ES-I3 (cell line): ENCODE measurements around the gene NR1I2.

ENCODE experiments used
- H3K36me3 ChIP-seq: 2 replicates; pipeline ENCODE4 v1.6.1; 2013; ENCODE audit warnings: mild to moderate bottlenecking, low read length, control low read depth, moderate library complexity; ENCODE audit not compliant: insufficient read depth
- H3K4me1 ChIP-seq: 2 replicates; pipeline ENCODE4 v1.6.1; 2013; ENCODE audit warnings: mild to moderate bottlenecking, control low read depth, low read length; ENCODE audit not compliant: insufficient read depth
- H3K9ac ChIP-seq: 2 replicates; pipeline ENCODE4 v1.6.1; 2013; ENCODE audit warnings: low read depth, mild to moderate bottlenecking, low read length, moderate library complexity
- H3K9me3 ChIP-seq: 2 replicates; pipeline ENCODE4 v1.6.1; 2013; ENCODE audit warnings: mild to moderate bottlenecking, low read length, moderate library complexity; ENCODE audit not compliant: control insufficient read depth, insufficient read depth

Gene NR1I2

DNA sequence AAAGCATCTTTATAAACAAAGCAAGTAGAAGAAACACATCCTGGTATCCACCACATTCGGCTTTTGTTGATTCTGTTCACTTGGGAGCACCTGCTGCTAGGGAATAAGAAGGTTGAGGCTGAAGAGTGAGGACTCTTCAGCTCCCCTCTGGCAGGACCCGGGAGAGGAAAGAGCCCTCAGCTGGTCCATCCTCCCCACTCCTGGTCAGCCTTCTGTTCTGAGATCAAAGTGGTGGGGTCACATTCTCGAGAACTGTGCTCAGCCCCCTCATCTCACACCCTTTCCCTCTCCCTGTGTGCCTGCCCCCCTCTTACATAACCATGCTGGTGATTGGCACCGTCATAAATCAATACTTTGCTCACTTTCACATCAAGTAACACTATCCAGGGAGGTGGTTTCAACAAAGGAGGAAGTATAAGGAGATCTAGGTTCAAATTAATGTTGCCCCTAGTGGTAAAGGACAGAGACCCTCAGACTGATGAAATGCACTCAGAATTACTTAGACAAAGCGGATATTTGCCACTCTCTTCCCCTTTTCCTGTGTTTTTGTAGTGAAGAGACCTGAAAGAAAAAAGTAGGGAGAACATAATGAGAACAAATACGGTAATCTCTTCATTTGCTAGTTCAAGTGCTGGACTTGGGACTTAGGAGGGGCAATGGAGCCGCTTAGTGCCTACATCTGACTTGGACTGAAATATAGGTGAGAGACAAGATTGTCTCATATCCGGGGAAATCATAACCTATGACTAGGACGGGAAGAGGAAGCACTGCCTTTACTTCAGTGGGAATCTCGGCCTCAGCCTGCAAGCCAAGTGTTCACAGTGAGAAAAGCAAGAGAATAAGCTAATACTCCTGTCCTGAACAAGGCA is at the start of gene NR1I2:
Gene NR1I2 (plus strand): TSS at position 772 of the 869 bp plus-strand sequence.
- H3K36me3 ChIP-seq, result no peaks in the 10 kb centered on the region
- no peak within 1 kb of the TSS for H3K9ac ChIP-seq
- H3K4me1 ChIP-seq, result no peaks in the 10 kb centered on the region
- no peaks in the 10 kb centered on the region for H3K9me3 ChIP-seq

DNA sequence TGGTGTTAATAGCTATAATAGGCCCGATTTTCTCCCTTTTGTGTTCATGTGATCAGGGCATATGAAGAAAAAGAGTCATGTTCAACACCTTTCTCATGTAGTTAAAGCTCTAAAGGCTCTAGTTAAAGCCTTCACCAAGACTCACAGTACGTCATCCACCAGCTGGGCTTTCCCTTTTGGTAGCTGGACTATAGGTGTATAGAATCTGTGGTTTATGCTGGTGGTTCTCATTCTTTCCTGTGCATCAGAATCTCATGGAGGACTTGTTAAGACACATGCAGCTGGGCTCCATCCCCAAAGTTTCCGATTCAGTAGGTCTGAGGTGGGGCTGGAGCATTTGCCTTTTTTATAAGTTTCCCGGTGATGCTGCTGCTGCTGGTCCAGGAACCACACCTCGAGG is 48.1 kb upstream of the NR1I2 start:
- H3K9me3 ChIP-seq, result no peaks in the 10 kb centered on the region
- H3K4me1 ChIP-seq, result peaks cover 9% of the 10 kb centered on the region
- no peak overlapping the region for H3K9ac ChIP-seq
- H3K36me3 ChIP-seq, result no peaks in the 10 kb centered on the region

DNA sequence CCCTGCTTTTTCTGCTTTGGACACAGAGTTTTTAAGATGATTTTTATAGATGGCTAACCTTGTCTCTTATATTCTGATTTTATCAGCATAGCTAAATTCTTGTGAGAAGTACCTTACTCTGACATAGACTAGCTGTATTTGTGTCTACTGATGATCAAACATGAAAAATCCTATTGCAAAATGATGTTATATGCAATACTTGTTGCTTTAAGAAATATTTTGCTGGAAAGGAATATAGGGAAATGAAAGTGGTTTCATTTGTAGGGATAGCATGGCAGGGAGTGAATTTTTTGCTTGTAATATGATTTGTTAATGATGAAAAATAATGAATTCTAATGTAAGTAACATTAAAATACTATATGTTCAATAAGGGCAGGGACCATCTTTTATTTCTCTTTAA is 43.2 kb upstream of the NR1I2 start:
- Histone ChIP-seq H3K4me1 (no peaks in the 10 kb centered on the region), H3K9ac (no peak overlapping the region)

DNA sequence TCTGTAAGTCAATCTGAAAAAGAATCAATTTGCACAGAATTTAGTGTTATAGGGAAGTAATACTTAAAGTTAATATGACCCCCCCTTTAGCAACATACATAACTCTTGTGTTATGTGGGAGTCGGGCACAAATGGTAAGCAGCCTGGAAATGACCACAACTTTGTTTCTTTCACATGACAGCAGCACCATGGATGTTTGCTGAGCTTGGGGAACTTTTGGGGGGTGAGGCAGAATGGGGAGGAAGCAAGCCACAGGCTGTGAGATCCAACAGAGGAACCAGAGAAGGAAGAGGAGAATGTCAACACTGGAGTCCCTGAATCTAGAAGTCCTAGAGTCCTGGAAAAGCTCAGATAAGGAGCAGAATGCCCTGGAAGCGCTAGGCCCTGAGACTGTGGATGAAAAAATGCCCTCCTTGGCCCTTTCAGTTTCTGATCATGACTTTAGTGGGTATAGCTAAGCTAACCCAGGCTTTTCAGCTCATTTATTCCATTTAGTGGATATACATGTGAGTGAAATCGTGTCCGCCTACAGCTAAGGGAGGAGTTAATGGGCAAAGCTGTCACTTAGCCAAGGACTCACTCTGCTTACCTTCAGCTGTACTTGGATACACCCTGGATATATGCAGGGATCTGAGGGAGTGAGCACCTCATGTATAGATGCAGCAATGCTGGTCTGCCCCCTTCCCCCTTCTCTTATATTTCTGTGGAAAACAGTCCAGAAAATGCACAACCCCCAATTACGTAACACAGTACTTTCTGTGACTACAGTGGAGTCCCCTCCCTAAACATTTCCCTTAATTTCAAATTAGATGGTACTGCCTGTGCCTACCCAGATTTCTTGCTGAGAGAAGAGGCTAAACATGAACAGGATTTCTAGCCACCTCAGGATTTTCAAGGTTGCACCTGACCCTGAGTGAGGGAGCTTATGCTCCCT is 40.0 kb upstream of the NR1I2 start:
- H3K4me1 ChIP-seq, result no peaks in the 10 kb centered on the region
- H3K9ac ChIP-seq, result no peak overlapping the region
- H3K36me3 ChIP-seq, result no peaks in the 10 kb centered on the region
- H3K9me3 ChIP-seq, result no peaks in the 10 kb centered on the region

More for the DNA sequence above, 43.2 kb upstream of the NR1I2 start:
- Histone ChIP-seq H3K9me3 (no peaks in the 10 kb centered on the region), H3K36me3 (no peaks in the 10 kb centered on the region)

DNA sequence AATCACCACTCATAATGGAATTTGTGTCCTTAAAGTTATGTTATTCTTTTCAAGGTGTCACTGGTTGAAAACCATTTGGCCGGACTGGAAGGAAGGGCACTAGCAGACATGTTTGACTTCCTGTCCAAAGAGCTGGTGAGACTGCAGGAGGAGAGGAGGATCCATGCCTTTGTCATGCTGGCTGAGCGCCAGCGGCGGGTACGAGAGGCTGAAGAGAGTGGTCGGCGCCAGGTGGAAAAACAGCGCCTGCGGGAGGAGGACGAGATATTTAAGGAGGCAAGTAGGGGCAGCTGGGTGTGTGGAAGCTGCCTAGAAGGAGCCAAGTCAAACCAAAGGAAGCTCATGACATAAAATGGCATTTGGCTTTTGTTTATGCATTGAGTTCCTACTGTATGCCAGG is 38.0 kb upstream of the NR1I2 start:
- Histone ChIP-seq H3K4me1 (no peaks in the 10 kb centered on the region), H3K36me3 (no peaks in the 10 kb centered on the region), H3K9ac (no peak overlapping the region), H3K9me3 (no peaks in the 10 kb centered on the region)

DNA sequence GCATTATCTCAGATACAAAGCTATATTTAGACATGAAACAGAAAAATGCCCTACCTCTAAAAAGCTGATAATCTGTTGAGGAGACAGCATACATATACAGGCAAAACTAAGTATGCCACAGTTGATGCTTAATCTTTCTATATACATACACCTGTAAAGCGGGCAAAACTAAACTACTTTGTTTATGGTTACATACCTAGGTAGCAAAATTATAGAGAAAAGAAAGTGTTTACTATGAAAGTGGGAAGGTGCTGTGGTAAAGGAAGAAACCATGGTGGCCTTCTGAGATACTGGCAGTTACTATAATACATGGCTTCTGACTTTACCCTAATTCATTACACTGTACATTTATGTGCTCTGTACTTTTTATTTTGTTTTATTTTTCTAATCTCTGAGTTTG is 36.0 kb upstream of the NR1I2 start:
- Histone ChIP-seq H3K4me1 (no peaks in the 10 kb centered on the region), H3K9me3 (no peaks in the 10 kb centered on the region), H3K9ac (no peak overlapping the region), H3K36me3 (no peaks in the 10 kb centered on the region)

DNA sequence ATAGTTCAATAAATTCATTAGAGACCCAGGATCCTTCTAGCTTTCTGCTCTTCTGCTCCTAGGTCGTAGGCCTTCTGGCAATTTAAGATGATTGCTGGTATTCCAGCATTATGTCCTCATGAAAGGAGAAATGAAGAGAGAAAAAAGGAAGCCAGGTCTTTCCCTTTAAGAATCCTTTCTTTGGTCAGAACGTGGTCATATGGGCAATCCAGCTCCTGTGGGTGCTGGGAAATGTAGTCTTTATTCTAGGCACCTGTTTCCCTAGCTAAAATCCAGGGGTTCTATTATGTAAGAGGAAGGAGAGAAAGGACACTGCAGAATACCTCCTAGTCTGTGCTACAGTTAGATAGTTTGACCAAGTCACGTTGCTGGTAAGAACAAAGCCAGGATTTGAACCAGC is 35.5 kb upstream of the NR1I2 start:
- no peaks in the 10 kb centered on the region for H3K9me3 ChIP-seq
- H3K4me1 ChIP-seq, result no peaks in the 10 kb centered on the region
- H3K36me3 ChIP-seq, result no peaks in the 10 kb centered on the region
- H3K9ac ChIP-seq, result no peak overlapping the region

DNA sequence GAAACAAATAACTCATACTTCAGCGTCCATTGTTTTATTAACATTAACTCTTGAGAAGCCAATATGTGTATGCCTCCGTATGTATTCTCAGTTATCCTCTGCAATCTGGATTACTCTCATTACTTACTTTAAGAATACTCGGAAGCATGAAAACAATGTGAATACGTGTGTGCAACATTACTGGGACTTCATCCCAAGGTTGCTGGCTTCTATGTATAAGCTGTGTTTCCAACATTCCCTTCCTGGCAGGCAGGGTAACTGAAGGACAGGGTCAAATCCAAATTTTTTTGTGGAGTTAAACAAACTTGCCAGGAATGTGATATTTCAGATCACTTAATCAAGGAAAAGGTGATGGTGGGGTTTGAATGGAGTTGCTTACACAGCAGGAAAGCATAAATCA is 34.5 kb upstream of the NR1I2 start:
- Histone ChIP-seq H3K36me3 (no peaks in the 10 kb centered on the region), H3K9me3 (no peaks in the 10 kb centered on the region), H3K4me1 (no peaks in the 10 kb centered on the region), H3K9ac (no peak overlapping the region)

DNA sequence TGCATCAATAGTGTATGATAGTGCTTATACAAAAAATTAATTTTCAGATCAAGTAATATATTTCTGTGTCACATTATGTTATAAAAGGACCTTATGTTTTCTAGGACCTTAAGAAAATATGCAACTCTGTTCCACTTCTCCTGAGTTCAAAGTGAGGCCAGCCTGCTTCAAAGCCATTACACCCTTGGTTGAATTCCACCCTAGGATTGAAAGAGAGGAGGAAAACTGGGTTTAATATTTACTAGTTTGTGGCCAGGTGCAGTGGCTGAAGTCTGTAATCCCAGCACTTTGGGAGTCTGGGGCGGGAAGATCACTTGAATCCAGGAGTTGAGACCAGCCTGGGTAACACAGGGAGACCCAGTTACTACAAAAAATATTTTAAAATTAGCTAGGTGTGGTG is 32.9 kb upstream of the NR1I2 start:
- Histone ChIP-seq H3K9ac (no peak overlapping the region), H3K9me3 (no peaks in the 10 kb centered on the region), H3K36me3 (no peaks in the 10 kb centered on the region), H3K4me1 (no peaks in the 10 kb centered on the region)

DNA sequence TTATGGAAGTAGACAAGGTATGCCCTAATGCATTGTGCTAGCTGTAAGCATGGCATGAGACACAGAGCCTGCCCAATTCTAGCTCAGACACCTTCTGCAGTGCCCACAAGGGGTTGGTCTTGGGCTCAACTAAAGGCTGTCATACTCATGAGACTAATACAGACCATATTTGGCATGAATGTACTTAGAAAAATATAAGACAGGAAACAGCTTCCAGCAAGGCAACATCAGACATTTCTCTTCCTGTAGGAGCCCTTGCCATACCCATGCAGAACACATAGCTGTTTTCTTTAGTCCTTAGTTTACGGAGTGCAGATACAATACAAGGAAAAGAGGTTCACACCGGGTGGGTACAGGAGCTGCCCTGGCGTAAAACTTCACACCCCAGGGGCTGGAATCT is 30.5 kb upstream of the NR1I2 start:
- no peak overlapping the region for H3K9ac ChIP-seq
- no peaks in the 10 kb centered on the region for H3K36me3 ChIP-seq
- no peaks in the 10 kb centered on the region; the same call in 1 of the 2 replicates for H3K9me3 ChIP-seq
- H3K4me1 ChIP-seq, result no peaks in the 10 kb centered on the region

DNA sequence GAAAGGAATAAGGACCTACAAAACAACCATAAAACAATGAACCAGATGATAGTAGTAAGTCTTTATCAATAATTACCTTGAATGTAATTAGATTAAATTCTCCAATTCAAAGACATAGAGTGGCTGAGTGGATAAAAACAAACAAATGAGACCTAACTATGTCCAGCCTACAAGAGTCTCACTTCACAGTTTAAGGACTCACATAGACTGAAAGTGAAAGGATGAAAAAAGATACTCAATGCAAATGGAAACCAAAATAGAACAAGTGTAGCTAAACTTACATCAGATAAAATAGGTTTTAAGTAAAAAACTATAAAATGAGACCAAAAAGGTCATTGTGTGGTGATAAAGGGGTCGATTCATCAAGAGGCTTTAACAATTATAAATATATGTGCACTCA is 21.9 kb upstream of the NR1I2 start:
- Histone ChIP-seq H3K4me1 (no peaks in the 10 kb centered on the region), H3K9me3 (no peaks in the 10 kb centered on the region), H3K9ac (no peak overlapping the region), H3K36me3 (no peaks in the 10 kb centered on the region)

DNA sequence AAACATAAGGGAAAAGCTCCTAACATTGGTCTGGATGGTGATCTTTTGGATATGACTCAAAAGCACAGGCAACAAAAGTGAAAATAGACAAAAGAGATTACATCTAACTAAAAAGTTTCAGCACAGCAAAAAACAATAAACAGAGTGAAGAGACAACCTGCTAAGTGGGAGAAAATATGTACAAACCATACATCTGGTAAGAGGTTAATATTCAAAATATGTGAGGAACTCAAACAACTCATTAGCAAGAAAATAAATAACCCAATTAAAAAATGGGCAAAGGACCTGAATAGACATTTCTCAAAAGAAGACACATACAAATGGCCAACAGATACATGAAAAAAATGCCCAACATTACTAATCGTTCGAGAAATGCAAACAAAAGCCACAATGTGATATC is 19.0 kb upstream of the NR1I2 start:
- Histone ChIP-seq H3K4me1 (no peaks in the 10 kb centered on the region), H3K9ac (no peak overlapping the region), H3K9me3 (no peaks in the 10 kb centered on the region), H3K36me3 (no peaks in the 10 kb centered on the region)

DNA sequence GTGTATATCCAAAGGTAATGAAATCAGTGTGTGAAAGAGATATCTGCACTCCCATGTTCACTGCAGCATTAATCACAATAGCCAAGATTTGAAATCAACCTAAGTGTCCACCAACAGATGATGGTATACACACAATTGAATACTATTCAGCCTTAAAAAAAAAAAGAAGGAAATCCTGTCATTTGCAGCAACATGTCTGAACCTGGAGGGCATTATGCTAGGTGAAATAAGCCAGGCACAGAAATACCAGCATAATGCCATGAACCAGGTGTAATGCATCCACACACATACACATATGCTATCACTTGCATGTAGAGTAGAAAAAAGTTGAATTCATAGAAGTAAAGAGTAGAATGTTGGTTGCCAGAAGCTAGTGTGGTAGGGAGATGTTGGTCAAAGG is 18.4 kb upstream of the NR1I2 start:
- Histone ChIP-seq H3K9me3 (no peaks in the 10 kb centered on the region), H3K9ac (no peak overlapping the region), H3K4me1 (no peaks in the 10 kb centered on the region), H3K36me3 (no peaks in the 10 kb centered on the region)

DNA sequence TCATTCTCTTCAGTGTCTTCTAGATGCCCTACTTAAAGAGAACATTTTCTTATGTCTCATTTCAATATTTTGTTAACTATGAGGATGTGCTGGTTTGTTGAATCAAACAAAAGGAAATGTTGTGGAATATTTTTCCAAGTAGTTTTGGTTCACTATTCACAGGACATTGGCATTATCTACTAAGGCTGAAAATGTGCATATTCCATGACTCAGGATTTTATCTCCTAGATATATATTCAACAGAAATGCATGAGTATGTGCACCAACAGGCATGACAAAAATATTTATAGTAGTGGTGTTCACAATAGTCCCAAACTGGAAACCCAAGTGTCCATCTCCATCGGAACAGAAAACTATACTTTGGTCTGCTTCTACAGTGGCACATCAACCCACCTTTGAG is 16.7 kb upstream of the NR1I2 start:
- H3K9ac ChIP-seq, result no peak overlapping the region
- no peaks in the 10 kb centered on the region for H3K4me1 ChIP-seq
- no peaks in the 10 kb centered on the region for H3K9me3 ChIP-seq
- no peaks in the 10 kb centered on the region for H3K36me3 ChIP-seq
